Measurements from ENCODE around the gene PRMT7.

DNA sequence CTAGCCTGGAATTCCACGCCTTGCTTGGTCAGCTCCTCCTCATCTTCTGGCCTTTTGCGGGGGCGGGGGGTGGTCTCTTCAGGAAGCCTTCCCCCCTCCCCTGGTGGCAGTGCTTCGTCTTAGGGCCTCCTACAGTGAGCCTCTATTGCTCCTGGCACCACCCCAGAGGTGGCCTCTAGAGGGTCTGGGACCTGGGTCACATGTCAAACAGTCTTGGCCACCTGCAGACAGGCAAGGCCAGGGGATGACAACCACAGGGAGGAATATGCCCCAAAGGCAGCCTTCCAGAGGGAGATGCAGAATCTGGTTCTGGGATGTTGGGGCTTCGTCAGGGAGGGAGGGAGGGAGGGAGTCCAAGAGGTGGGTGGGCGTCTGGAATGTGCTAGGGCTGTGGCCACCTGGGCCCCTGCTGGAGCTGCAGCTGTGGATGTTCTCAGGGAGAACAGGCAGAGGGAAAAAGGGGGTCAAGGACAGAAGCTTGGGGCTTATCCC is 86.9 kb downstream of the PRMT7 start:
- TF ChIP-seq EZH2 (IDR thresholded peaks at IDR 0.05; ENCODE audit: insufficient read depth, poor library complexity, severe bottlenecking) (no peak), EZH2phosphoT487 (IDR thresholded peaks at IDR 0.05; ENCODE audit: insufficient read depth, low read depth) (no peak)
